ENCODE data around the gene PCDHB9. TPM values are rescaled to one million over a fixed set of nuclear protein-coding genes. Genes with fewer than 3 reads are reported as not detected.
"Not testable (repeated sequence)": the region's sequence is repeated elsewhere in the genome, so short reads cannot be mapped to it uniquely, and the experiment has no call there.

The PCDHB9 gene
- total and polyA plus RNA-seq, 9 of the 15 experiments (the other 6 are each of a cell fraction or from before 2014, with no cell fraction given) = not detected

- H3K36me3 ChIP-seq (ENCODE audit: control insufficient read depth, insufficient read depth, low read length); in situ Hi-C loops (cut with MboI); H3K4me1 ChIP-seq (replicated peaks in 1 of 2; ENCODE audit: control insufficient read depth in 2 of 2, insufficient read depth in 2 of 2, low read length in 2 of 2); H3K4me2 ChIP-seq (ENCODE audit: insufficient read depth, low read length); CTCF ChIA-PET (ENCODE audit: low intra/inter-chr PET ratio); H3K79me2 ChIP-seq (ENCODE audit: control insufficient read depth, insufficient read depth, low read length); intact Hi-C loops (cut with micrococcal nuclease); H3K27me3 ChIP-seq (ENCODE audit: control insufficient read depth in 2 of 2, insufficient read depth in 2 of 2, low read length in 2 of 2); H3K27ac ChIP-seq (ENCODE audit: extremely low read depth, low read depth, low read length); H4K20me1 ChIP-seq (replicated peaks; ENCODE audit: control insufficient read depth, insufficient read depth, low read length); H3K9me3 ChIP-seq (replicated peaks; ENCODE audit: control insufficient read depth, insufficient read depth, low read depth, low read length); BruUV-seq (replicated peaks); ATAC-seq; H3K4me3 ChIP-seq; DNase-seq (ENCODE audit: extremely low read depth in 1 of 4, low spot score in 3 of 4); H2AFZ ChIP-seq (ENCODE audit: low read depth, low read length); FAIRE-seq; H3K9me1 ChIP-seq (ENCODE audit: control insufficient read depth, insufficient read depth, low read length); H3K9ac ChIP-seq (ENCODE audit: insufficient read depth in 1 of 2, low read depth in 2 of 2, low read length in 2 of 2): not testable (repeated sequence)
- POLR2A ChIA-PET = interaction anchor here (1.0 kb wide), 1 partner anchor 9 kb away, joined by 3 read pairs; no protein-coding TSS in a partner anchor
- WGBS (ENCODE audit: insufficient coverage, low coverage, missing lambda C conversion rate) = 9% methylated on average over 31 of the region's 34 CpGs
Observed at GRCh38 chr5:141137346-141137745, 49.6 kb upstream of the PCDHB9 start.

- Histone ChIP-seq H3K79me2 (ENCODE audit: control insufficient read depth, insufficient read depth, low read length) (no peaks in the 10 kb centered on the region), H2AFZ (ENCODE audit: low read depth, low read length) (no peak within 1 kb of the TSS), H4K20me1 (replicated peaks; ENCODE audit: control insufficient read depth, insufficient read depth, low read length) (no peaks in the 10 kb centered on the region), H3K36me3 (ENCODE audit: control insufficient read depth, insufficient read depth, low read length) (no peaks in the 10 kb centered on the region), H3K4me2 (ENCODE audit: insufficient read depth, low read length) (no peak within 1 kb of the TSS), H3K9me3 (replicated peaks; ENCODE audit: control insufficient read depth, insufficient read depth, low read depth, low read length) (no peaks in the 10 kb centered on the region), H3K9me1 (ENCODE audit: control insufficient read depth, insufficient read depth, low read length) (no peaks in the 10 kb centered on the region), H3K9ac (ENCODE audit: insufficient read depth in 1 of 2, low read depth in 2 of 2, low read length in 2 of 2) (no peak within 1 kb of the TSS), H3K27me3 (ENCODE audit: control insufficient read depth in 2 of 2, insufficient read depth in 2 of 2, low read length in 2 of 2) (peaks cover 0 to 15% of the 10 kb centered on the region in 2 experiments; a peak in 2 of 5 replicates), H3K4me1 (replicated peaks in 1 of 2; ENCODE audit: control insufficient read depth in 2 of 2, insufficient read depth in 2 of 2, low read length in 2 of 2) (no peaks in the 10 kb centered on the region), H3K4me3 (no peak within 1 kb of the TSS), H3K27ac (ENCODE audit: extremely low read depth, low read depth, low read length) (no peak within 1 kb of the TSS)
- ChIA-PET CTCF (ENCODE audit: low intra/inter-chr PET ratio) (no interaction called here), POLR2A (no interaction called here)
- no TSS peak for BruUV-seq (replicated peaks)
- FAIRE-seq (no peak), ATAC-seq (peak; percentile 73), DNase-seq (ENCODE audit: extremely low read depth in 1 of 4, low spot score in 3 of 4) (peak in 2 of 4 experiments; percentile 13 to 30)
- WGBS (ENCODE audit: insufficient coverage, low coverage, missing lambda C conversion rate) = under 1% methylated on average over 18 of the region's 18 CpGs
- intact Hi-C loops (cut with micrococcal nuclease) (no loop called here), in situ Hi-C loops (cut with MboI) (no loop called here)
- TF ChIP-seq CTCF (IDR thresholded peaks at IDR 0.05 in 2 of 3, conservative IDR thresholded peaks at IDR 0.05 in 1 of 3; ENCODE audit: insufficient read depth in 2 of 3, low read depth in 1 of 3, low read length in 3 of 3) = peak; percentile 21 to 42 (median 40); a peak in 4 of 6 replicates
- no peak for TF ChIP-seq ZNF445 (CRISPR knock-in tag; IDR thresholded peaks at IDR 0.05; ENCODE audit: low read depth)
Observed at GRCh38 chr5:141149812-141150211, 37.1 kb upstream of the PCDHB9 start, which contains the start of gene PCDHB6. TSS of gene PCDHB6 (plus strand) at chr5:141150057. CDS start at chr5:141150258, 201 bp downstream.
